GM18511 (cell line): ENCODE results near the gene FGFR4.
"Not testable (repeated sequence)": the region's sequence is repeated elsewhere in the genome, so short reads cannot be mapped to it uniquely, and the experiment has no call there.

Experiments used
- ATAC-seq: cut with Tn5 transposase; IDR thresholded peaks from one replicate; pipeline ENCODE4 v1.9.1; 2021; ENCODE audit warnings: mild to moderate bottlenecking, moderate library complexity; ENCODE audit not compliant: unreplicated experiment

FGFR4 gene

DNA sequence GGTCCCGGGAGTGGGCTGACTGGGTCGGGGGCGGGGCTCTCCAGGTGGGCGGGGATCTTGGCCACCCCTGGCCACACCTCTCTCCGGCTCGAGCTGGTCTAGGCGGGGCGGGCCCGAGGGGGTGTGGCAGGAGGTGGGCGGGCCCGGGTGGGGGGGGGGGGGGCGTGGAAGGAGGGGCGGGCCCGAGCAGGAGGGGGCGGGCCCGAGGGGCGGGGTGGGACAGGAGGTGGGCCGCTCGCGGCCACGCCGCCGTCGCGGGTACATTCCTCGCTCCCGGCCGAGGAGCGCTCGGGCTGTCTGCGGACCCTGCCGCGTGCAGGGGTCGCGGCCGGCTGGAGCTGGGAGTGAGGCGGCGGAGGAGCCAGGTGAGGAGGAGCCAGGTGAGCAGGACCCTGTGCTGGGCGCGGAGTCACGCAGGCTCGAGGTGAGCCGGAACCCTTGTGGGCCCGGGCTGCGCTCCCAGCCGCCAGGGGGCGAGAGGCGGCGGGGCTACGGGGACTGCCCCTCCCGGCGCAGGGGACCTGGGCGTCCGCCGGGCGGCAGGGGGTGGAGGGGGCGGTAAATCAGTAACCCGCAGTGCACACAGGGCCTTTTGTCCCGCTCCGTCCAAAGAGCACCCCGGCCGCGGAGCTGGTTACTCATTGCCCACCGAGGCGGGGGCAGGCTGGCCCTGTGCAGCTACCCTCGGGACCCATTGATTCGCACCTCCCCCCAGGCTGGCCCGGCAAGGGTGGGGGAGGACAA is at the start of gene FGFR4:
Gene FGFR4, plus strand, starts transcription at position 262 of the 744 bp plus-strand sequence. CDS start 2,688 bp downstream, outside the sequence.
- peak; percentile 79 for ATAC-seq

DNA sequence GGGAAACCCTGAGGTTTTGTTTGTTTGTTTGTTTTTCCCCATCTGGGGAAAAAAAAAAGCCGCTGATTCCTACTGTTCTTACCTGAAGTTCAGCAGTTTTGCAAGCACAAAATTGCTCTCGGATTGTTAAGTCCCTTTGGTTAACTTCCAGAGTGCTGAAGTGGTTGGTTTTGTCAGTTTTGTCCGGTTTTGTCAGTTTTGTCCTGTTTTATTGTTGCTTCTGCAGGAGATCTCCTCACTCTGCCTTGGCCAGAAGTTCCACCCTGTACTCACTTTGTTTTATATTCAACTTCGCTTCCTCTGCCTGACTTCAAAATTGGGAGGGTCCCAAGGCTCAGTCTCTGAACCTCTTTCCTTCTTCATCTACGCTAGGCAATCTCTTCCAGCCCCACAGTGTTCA is 49.8 kb upstream of the FGFR4 start:
- ATAC-seq = no peak

DNA sequence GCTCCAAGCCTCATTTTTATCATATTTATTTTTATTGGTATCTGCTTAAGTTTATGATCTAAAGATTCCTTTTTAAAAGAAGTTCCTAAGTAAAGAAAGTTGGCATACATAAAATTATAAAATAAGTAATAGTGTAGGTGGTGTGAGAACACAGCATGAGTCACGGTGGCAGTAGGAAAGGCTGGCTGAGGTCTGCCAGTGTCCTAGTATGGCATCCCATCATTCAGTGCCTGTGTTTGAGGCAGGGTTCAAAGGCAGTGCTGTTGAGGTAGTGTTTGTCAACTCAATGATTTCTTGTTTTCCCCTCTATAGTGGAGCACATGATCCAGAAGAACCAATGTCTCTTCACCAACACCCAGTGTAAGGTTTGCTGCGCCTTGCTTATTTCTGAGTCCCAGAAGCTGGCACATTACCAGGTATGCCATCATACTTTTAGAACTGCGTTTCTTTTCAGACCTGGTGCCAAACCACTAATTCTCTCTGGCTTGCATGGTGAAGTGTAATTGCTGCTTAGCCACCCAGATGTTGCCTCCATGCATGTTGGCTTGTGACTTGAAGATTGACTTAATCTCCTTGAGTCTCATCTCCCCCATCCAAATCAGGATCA is 45.8 kb upstream of the FGFR4 start:
- no peak for ATAC-seq

DNA sequence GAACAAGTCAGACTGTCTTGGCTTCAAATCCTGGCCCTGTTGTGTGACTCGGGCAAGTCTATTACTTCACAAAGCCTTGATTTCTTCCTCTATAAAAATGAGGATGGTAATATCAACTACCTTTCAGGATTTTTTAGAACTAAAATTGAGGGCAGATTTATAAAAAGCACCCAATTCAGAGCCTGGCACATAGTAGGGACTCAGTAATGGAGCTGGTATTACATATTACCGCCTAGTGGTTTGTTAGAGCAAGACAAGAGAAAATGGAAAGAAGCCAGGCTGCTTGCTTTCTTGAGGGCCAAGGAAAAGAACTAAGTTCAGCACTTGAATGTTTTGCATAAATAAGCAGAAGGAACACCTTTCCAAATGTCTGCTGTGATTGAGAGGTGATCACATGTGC is 44.8 kb upstream of the FGFR4 start:
- no peak for ATAC-seq

DNA sequence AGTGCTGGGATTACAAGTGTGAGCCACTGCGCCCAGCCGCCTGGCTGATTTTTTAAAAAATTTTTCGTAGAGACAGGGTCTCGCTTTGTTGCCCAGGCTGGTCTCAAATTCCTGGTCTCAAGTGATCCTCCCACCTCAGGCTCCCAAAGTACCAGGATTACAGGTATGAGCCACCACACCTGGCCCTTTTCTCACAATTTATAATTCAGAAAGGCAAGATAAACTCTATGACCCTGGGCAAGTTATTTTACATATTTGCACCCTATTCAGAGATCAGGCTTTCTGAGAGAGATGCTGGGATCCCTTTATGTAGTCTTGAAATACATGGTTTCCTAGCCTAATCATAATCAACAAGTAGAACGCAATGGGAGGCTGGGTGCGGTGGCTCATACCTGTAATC is 43.6 kb upstream of the FGFR4 start:
- ATAC-seq = no peak

DNA sequence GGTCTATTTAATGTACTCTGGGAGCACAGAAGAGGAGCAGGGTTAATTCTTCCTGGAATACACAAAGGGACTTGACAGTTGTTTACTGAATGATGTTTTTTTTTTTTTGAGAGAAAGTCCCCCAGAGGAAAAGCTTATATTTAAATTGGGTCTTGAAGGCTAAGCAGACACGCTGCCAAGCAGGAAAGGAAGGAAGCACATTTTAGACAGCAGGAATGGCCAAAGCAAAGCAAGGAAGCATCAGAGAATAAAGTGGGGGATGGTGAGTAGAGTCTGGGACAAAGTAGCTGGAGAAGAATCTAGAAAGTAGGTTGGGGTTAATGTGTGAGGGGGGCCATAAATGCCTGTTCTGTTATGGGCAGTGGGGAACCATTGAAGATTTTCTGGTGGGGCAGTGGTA is 42.8 kb upstream of the FGFR4 start:
- no peak for ATAC-seq

DNA sequence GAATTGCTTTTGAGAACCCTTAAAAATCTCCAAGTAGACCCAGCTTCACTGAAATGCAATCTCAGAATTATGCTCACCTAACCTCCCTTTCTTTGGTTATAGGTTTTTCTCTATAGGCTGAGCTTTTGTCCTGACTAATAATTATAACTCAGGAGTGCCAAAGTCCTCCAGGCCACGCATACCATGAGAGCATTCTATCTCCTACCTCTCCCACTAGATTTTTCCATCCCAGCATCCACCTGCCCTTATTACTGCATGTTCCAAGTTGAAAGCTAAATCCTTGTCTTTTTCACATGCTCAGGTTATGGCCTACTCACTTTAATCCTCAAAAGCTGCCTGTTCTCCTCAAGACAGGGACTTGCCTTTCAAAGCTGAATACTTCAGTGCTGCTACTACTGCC is 42.1 kb upstream of the FGFR4 start:
- ATAC-seq = no peak

DNA sequence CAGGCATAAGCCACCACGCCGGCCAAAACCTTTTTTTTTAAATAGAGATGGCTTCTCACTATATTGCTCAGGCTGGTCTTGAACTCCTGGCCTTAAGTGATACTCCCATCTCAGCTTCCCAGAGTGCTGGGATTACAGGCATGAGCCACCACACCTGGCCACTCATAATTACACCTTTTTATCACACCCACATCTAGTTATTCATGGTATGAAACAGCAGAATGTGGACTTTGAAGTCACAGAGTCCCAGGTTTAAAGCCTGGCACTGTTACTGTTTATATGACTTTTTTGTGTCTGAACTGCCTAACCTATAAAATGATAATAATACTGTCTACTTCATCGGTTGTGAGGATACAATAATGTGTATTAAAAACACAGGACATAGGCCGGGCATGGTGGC is 41.1 kb upstream of the FGFR4 start:
- ATAC-seq = no peak

DNA sequence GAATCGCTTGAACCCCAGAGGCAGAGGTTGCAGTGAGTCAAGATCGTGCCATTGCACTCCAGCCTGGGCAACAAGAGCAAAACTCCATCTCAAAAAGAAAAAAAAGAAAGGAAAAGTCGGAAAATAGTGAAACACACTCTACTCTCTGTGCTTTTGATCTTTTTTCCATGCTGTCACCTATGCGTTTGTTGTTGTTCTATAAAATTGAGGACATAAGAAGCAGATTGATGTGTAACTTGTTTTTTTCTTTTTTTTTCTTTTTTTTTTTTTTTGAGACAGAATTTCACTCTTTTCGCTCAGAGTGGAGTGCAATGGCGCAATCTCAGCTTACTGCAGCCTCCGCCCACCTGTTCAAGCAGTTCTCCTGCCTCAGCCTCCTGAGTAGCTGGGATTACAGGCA is 38.2 kb upstream of the FGFR4 start:
- ATAC-seq = not testable (repeated sequence)

DNA sequence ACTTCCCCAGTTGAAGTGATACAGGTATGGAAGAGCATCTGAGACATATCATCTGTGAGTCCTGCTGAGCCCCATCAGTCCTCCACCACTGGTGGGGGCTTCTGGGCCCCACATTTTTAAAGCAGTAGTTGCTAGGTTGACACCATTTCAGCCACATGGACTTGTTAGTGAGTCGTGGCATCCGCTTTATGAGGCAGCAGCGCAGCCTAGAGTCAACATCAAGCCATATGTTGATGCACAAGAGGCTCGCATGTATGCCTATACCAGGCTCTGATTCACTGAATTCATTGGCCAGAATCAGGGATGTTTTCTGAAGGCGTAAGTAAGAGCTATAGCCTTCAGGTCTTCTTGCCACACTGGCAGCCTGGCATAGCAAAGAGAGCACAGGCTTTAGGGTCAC is 37.4 kb upstream of the FGFR4 start:
- no peak for ATAC-seq

DNA sequence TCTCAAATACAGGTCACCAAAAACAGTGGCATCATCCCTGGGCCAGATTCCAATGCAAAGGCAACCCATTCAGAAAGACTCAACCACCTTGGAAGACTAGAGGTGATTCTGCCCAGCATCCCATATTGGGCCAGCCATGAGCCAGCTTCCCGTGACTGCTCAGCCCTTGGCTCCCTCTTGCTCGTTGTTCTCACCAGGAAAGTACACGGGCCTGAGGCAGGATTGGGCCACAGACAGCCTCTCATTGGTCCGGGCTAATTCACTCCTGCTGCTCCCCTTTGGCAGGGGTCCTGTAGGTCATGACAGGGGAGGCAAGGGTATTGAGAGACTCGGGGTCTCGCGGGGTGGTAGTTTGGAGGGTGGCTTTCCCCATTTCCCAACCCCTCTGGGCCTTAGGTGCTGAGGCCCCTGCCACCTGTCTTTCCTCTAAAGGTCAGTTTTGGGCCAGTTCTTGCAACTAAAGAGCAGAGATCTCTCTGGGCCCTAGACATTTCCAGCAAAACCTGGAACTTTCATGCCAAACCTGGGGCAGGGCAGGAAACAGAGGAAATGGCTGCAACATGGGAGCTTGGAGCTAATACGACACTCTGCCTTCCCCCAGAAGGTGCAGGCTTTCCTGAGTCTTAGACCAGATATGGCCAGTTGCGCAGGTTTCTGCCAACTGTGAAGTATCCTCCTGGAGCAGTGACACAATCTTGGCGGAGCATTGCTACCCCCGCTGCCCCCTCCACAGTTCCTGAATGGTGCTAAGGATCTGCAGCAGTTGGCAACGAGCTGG is 22.0 kb upstream of the FGFR4 start:
- no peak for ATAC-seq

DNA sequence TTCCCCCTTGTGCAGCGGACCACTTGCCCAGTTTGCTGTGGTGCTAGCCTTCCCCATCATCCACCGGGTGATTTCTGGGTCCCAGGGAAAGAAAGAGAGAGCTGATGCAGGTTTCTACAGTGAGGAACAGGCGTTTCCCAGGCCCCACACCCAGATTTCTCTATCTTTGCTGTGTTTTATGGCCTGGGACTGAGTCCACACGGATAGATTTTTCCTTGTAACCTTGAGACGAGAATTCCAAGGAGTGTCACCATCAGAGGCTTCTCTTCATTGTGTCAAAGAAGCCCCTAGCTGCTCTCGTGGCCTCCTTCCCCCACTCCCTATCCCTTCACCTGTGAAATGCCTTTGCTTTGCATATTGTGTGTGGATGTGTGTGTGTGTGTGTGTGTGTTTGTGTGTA is 21.2 kb upstream of the FGFR4 start:
- ATAC-seq = no peak

DNA sequence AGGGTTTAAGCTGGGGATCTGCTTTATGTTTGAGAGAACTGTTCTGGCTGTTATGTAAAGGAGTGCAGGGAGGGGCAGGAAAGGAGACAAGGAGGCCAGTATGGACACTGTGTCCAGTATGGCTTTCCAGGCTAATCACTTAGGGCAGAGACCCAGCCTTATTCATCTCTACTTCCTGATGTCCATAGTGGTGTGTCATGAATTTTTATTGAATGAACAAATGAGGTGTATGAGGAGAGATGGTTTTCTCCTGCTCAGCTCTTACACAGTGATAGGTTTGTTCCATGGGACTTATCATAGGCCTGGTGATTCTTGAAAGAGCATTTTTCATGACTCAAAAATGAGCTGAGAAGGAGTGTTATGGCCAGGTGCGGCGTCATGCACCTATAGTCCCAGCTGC is 20.5 kb upstream of the FGFR4 start:
- no peak for ATAC-seq

DNA sequence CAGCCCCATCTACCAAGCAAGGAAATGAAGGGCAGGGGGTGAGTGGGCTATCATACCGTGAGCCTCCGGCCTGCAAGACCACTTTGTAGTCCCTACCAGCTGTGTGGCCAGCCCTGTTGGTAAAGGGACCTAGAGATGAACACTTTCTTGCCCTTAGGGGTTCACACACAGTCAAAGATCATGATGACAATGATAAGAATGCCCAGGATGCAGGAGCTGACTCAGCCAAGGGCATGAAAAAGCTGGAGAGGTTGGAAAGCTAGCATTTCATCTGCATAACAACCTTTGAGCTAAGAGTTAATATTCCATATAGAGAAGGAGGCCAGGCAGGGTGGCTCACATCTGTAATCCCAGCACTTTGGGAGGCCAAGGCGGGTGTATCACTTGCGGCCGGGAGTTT is 19.2 kb upstream of the FGFR4 start:
- no peak for ATAC-seq

DNA sequence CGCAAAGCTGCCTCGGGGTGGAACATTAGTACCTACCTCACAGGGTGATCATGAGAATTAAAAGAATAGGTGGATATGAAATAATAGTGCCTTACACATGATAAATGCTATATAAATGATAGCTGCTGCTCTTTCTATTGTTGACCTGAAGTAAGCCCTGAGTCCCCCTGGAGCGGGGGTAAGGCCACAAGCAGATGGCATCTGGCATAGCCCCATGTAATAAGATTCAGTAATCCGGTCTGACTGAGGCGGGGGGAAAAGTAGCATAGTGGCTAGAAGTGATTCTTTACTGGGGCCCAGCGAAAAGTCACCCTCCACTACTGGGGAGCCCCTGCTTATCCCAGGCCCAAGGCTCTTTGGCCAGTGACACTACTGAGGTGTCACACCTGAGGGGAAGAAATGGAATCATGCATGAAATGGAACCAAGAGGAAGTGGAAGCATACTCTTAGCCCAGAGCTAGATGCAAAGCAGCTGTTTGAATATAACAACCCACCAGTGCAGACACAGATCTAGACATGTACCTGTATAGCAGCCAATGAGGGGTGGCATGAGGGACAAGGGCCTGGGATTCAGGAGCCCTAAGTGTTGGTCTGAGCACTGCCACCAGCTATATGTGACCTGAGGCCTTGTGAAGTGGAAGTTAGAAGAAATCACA is 16.1 kb upstream of the FGFR4 start:
- ATAC-seq = no peak

DNA sequence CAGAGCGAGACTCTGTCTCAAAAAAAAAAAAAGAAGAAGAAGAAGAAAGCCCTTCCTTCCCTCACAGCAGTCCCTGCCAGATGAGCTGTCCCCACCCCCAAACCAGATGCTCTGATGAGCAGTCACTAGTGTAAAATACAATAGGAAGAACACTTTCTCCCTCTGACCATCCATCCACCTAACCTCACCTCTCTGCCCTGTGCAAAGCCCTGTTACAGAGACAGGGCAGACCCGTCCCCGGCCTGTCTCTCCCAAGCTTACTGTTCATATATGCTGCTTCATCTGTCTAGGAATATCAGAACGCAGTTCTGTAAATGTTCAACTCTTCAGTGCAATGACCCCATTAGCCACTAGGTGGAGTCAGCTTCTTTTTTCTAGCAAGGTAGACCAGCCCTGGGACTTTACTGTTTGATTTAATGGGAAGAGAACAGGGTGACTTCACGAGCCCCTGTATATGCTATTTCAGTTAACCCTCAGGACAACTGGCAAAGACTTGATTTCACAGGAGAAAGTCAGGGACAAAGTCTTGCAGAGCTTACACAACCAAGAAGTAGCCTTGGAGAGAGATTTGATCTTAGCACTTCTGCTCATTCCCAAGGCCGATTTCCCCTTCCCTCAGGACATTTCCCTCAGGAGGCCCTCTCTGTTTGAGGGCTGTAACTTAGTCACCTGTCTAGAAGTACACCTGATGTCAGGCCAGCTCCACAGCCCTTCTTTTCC is 14.9 kb upstream of the FGFR4 start:
- ATAC-seq = peak; percentile 82

DNA sequence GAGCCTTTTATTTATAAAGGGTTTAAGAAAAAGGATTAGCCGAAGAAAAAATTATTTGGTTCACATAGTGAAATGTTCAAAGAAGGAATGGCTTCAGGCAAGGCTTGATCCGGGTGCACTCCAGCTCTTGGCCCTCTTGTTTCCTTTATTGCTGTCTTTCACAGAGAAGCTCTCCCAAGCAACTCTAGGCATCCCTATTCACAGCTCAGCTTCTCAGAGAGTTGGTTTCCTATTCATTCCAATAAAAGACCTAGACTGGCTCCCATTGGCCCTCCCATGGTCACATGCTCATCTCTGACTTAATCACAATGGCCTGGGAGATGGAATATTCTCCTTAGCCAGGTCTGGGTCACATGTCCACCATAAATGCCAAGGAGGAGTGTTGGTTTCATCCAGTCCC is 9.4 kb upstream of the FGFR4 start:
- ATAC-seq = no peak

DNA sequence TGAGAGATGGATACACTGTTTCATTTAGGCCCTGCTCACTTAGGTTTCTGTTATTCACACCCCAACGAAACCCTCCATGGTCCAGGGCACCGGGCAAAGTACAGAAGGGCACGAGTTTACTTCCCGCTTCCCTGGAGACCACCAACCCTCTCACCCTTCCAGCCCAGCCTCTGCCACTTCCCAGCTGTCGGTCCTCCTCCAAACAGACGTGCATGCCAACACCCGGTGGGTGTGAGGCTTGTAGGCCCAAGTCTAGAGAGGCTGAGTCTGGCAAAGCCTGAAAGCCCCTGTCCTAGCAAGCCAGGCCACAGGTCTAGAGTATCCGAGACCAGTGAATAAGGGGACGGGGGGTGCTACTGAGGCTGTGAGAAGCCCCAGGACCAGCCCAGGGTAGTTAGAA is 7.1 kb upstream of the FGFR4 start:
- ATAC-seq = no peak

DNA sequence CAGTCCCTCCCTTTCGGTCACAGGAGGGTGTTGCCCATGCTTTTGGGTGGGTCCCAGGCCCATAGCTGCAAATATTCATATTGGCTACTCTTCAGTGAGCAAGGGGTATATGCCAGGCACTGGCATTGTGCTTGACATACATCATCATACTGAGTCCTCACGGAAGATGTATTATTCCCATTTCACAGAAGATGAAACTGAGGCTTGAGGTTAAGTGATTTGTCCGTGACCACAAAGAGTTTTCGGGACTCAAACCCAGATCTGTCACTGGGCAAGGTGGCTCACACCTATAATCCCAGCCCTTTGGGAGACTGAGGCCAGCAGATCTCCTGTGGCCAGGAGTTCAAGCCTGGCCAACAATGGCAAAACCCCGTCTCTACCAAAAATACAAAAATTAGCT is 6.5 kb upstream of the FGFR4 start:
- no peak for ATAC-seq

DNA sequence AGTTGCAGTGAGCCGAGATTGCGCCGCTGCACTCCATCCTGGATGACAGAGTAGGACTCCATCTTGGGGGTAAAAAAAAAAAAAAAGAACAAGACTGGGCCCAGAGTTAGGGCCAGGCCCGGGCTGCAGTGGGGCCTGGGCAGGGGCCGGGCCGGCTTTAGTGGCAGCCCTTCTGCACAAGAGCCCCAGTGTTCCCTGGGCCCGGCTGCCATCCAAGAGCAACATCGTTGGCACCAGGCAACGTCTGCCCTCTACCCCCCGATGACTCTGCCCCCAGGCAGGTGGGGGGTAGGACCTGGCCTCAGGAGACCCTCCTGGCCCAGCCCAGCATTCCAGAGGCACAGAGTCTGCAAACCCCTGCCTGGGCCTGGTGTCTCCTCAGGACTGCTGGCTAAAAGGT is 4.9 kb upstream of the FGFR4 start:
- ATAC-seq = no peak

DNA sequence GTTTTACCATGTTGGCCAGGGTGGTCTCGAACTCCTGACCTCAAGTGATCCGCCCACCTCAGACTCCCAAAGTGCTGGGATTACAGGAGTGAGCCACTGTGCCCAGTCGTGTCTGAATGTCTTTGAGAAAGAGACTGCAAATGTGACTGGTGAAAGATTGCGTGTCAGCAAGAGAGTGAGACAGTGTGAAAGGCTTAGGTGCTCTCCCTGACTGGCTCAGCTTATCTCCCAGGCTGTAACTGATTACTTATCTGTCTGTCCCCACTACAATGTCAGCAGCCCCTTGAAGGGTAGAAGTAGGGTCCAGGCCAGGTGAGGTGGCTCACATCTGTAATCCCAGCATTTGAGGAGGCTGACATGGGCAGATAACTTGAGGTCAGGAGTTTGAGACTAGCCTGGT is 3.4 kb upstream of the FGFR4 start:
- no peak for ATAC-seq
